NCI-H1092 treated with DMSO at 0.1 percent for 48 hours (cell line): ENCODE measurements around the gene RLF.

Experiments used
- DNase-seq: peaks from one replicate; lab custom pipeline; 2025; lab: John Stamatoyannopoulos, UW

RLF gene

DNA sequence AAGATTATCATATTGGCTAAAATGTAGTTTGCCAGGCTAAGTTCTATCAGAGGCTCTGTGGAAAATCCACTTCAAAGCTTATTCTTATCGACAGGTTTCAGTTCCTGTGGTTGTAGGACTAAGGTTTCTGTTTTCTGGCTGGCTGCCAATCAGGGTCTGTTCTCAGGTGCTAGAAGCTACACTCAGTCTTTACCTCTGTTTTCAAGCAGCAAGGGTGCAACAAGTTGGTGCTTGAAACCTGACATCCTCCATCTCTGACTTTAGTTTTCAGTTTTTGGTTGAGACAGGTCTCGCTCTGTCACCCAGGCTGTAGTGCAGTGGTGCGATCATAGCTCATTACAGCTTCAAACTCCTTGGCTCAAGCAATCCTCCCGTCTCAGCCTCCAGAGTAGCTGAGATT is 71.3 kb downstream of the RLF start:
- no peak for DNase-seq

- DNase-seq: no peak
Observed at GRCh38 chr1:40239626-40240025, 78.4 kb downstream of the RLF start.

DNA sequence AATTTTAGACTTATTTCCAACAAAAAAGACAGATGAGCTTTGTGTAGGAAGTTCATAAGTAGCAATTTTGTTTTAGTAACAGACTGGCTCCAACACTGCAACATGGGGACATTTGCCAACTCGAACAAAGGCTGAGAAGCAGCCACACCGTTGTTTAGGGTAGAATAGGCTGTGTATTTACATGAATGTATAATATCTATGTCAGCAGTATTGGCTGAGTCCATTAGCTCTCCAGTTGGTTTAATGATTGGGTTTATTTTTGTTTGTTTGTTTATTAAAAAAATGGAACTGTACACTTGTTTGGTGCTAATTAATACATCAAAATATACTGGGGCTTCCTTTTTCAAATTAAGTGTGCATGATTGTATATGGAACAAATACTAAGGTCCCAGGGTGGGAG is 79.2 kb downstream of the RLF start:
- no peak for DNase-seq

- DNase-seq: no peak
Observed at GRCh38 chr1:40241362-40241761, 80.2 kb downstream of the RLF start.

DNA sequence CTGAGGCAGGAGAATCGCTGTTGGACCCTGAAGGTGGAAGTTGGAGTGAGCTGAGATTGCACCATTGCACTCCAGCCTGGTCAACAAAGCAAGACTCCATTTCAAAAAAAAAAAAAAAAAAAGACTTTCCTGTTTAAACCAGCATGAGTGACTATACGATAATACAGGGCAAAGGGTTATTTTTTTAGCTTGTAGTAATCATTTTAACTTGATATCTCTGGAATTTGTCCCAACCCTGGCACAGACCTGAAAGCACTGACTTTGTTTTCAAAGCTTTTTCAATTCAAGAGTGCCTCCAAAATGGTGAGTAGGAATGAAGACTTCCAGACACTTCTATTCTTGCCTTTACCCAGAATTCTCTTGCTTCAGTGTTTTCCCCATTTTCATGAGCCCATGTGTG is 82.2 kb downstream of the RLF start:
- DNase-seq: no peak

GRCh38 chr1:40244138-40244744 is 83.1 kb downstream of the RLF start:
- DNase-seq: no peak

DNA sequence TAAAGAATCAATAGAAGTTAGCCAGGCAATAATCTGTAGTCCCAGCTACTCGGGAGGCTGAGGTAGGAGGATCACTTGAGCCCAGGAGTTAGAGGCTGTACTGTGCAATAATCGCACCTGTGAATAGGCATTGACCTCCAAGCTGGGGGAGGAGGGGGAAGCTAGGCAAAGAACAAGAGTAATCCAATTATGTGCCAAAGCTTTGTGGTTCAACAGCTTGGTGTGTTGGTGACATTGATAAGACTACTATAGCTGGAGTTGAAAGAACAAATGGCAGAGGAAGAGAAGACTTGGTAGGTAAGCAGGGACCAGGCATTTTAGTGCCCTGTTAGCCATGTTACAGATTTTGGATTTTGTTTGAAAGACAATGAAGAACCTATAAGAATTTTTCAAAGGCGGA is 84.5 kb downstream of the RLF start:
- DNase-seq: no peak

GRCh38 chr1:40247655-40248054 is 86.5 kb downstream of the RLF start, which contains the start of gene TMCO2:
TSS of gene TMCO2 (plus strand) at chr1:40247937. CDS start at chr1:40247994, 57 bp downstream.
- DNase-seq: no peak

DNA sequence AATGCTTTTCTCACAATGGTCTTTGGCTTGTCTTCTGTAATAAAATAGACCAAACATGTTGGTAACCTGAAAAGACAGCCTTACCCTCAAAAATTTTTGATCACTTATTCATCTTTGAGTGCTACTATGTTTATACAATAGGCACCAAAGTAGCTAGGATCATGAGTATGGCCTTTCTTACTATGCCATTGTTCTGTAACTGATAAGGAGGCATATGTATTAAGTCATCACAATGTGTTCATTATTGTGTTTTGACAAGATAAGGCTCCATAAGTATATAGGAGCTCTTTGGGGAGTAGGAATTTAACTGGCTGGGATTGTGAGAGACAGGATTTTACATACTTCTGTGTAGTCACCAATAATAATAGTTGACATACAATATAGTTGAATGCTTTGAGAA is 87.2 kb downstream of the RLF start:
- no peak for DNase-seq

- no peak for DNase-seq
Observed at GRCh38 chr1:40251456-40251855, 90.3 kb downstream of the RLF start.

GRCh38 chr1:40252601-40253000 is 91.4 kb downstream of the RLF start:
- DNase-seq: no peak

DNA sequence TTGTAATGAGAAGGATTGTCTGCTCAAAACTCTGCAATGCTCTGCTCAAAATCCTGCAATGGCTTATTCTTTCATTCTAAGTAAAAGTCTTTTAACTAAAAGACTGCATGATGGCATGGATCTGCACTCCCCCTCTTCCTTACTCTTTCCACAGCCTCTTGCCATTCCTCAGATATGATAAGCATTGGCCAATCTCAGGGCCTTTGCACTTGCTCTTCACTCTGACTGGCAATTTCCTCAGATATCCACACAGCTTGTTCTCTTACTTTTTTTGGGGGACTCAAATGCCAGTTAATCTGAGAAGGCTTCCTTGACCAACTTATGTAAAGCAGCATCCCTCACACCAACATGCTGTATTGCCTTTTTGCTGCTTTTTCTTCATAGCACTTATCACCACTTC is 94.0 kb downstream of the RLF start:
- DNase-seq: no peak

DNA sequence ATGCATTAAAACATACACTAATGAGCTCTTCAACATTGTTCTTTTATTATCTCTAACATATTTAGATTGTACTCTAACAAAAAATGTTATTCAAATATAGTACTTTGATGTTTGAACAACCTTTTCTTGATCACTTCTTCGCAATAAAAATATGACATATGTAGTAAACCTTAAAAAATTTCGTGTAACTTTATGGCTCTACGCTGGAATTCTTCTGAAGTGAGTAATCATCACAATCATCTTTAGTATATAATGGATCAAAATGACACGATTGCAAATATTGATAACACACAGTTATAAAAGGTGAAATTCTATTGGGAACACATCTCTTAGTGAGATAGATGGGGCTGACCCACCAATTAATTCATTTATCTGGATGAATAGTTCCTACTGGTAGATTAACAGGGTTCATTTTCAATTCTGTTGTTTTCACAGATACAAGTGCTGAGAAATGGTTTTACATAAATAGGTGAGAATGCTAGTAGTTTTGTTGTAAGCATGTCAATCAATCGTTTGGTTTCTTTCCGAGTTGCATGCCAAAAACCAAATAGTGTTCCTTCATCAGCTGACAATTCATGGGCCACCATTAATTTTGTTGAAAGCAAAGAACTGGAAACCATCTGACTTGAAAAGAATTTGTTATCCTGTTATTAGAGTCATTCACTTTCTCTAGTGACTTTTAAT is 95.4 kb downstream of the RLF start:
- no peak for DNase-seq

- peak; percentile 96 for DNase-seq
Observed at GRCh38 chr1:40257313-40257687, 96.1 kb downstream of the RLF start.

- DNase-seq: peak; percentile 100
Observed at GRCh38 chr1:40257688-40258444, 96.7 kb downstream of the RLF start, which contains the start of gene ZMPSTE24. TSS of gene ZMPSTE24 (plus strand) at chr1:40258236. CDS start at chr1:40258272, 36 bp downstream.

- DNase-seq: no peak
Observed at GRCh38 chr1:40258445-40258769, 97.2 kb downstream of the RLF start.

DNA sequence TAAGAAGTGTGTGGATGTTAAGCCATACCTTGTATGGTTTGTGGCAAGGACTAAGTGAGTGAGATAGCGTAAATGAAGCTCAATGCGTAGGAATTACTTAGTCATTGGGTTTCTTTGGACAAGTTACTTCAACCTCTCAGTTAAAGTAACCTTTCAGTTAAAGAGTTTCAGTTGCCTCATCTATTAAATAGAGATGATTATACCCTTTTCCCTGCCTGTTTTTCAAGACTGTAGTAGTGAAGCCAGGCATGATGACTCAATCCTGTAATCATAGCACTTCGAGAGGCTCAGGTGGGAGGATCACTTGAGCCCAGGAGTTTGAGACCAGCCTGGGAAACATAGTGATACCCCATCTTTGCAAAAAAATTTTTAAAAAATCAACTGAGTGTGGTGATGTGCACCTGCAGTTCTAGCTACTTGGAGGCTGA is 103.2 kb downstream of the RLF start:
- DNase-seq: no peak

- no peak for DNase-seq
Observed at GRCh38 chr1:40265298-40265697, 104.1 kb downstream of the RLF start.

GRCh38 chr1:40265919-40266318 is 104.7 kb downstream of the RLF start:
- no peak for DNase-seq

- DNase-seq: no peak
Observed at GRCh38 chr1:40266786-40267535, 105.8 kb downstream of the RLF start.

DNA sequence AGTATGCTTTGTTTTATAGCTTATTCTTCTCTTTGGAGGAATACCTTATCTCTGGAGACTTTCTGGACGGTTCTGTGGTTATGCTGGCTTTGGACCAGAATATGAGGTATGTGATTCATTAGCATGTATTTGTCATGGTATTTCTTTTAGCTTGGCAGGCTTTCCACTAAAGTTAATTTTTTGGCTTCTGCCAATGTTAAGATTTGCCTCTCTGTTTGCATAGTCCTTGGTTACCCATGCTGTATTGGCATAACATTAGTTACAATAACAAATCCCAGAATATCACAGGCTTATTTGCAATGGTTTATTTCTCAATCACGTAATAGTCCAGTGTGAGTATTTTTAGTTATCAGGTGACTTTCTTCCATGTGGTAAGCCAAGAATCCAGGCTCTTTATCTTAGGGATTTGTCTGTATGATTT is 106.6 kb downstream of the RLF start:
- DNase-seq: no peak

GRCh38 chr1:40268211-40268610 is 107.0 kb downstream of the RLF start:
- no peak for DNase-seq
